ENCODE data around the gene ISM1. TPM values are rescaled to one million over a fixed set of nuclear protein-coding genes. Genes with fewer than 3 reads are reported as not detected.

The ISM1 gene
- total RNA-seq, 1 donor from 2014 or later = 0.36 TPM

- no peak for DNase-seq (ENCODE audit: low spot score, unreplicated experiment)
- no peaks in the 10 kb centered on the region for H3K4me1 Mint-ChIP-seq (ENCODE audit: low read depth)
- no peaks in the 10 kb centered on the region for H3K36me3 Mint-ChIP-seq (ENCODE audit: insufficient read depth)
- no peaks in the 10 kb centered on the region for H3K9me3 Mint-ChIP-seq (ENCODE audit: low read depth)
- no peak for TF ChIP-seq CTCF (IDR thresholded peaks at IDR 0.05; ENCODE audit: unreplicated experiment)
- H3K27me3 Mint-ChIP-seq = no peaks in the 10 kb centered on the region
- no peak overlapping the region for H3K4me3 Mint-ChIP-seq (ENCODE audit: low read depth)
- H3K27ac Mint-ChIP-seq = no peak overlapping the region
Measured at GRCh38 chr20:13236990-13237720, 16.1 kb downstream of the ISM1 start.

GRCh38 chr20:13238001-13238653 is 17.1 kb downstream of the ISM1 start:
- H3K9me3 Mint-ChIP-seq (ENCODE audit: low read depth) = no peaks in the 10 kb centered on the region
- H3K27ac Mint-ChIP-seq = no peak overlapping the region
- no peak overlapping the region for H3K4me3 Mint-ChIP-seq (ENCODE audit: low read depth)
- no peak for TF ChIP-seq CTCF (IDR thresholded peaks at IDR 0.05; ENCODE audit: unreplicated experiment)
- H3K27me3 Mint-ChIP-seq = no peaks in the 10 kb centered on the region
- no peaks in the 10 kb centered on the region for H3K36me3 Mint-ChIP-seq (ENCODE audit: insufficient read depth)
- DNase-seq (ENCODE audit: low spot score, unreplicated experiment) = no peak
- no peaks in the 10 kb centered on the region for H3K4me1 Mint-ChIP-seq (ENCODE audit: low read depth)

GRCh38 chr20:13243826-13244376 is 22.8 kb downstream of the ISM1 start:
- H3K4me3 Mint-ChIP-seq (ENCODE audit: low read depth) = no peak overlapping the region
- no peak for TF ChIP-seq CTCF (IDR thresholded peaks at IDR 0.05; ENCODE audit: unreplicated experiment)
- H3K4me1 Mint-ChIP-seq (ENCODE audit: low read depth) = peaks cover 3% of the 10 kb centered on the region
- DNase-seq (ENCODE audit: low spot score, unreplicated experiment) = no peak
- no peaks in the 10 kb centered on the region for H3K36me3 Mint-ChIP-seq (ENCODE audit: insufficient read depth)
- H3K27me3 Mint-ChIP-seq = no peaks in the 10 kb centered on the region
- no peaks in the 10 kb centered on the region for H3K9me3 Mint-ChIP-seq (ENCODE audit: low read depth)
- no peak overlapping the region for H3K27ac Mint-ChIP-seq

GRCh38 chr20:13245250-13245723 is 24.2 kb downstream of the ISM1 start:
- no peaks in the 10 kb centered on the region for H3K36me3 Mint-ChIP-seq (ENCODE audit: insufficient read depth)
- no peak overlapping the region for H3K4me3 Mint-ChIP-seq (ENCODE audit: low read depth)
- H3K9me3 Mint-ChIP-seq (ENCODE audit: low read depth) = no peaks in the 10 kb centered on the region
- no peak for TF ChIP-seq CTCF (IDR thresholded peaks at IDR 0.05; ENCODE audit: unreplicated experiment)
- no peak for DNase-seq (ENCODE audit: low spot score, unreplicated experiment)
- H3K27me3 Mint-ChIP-seq = no peaks in the 10 kb centered on the region
- peaks cover 3% of the 10 kb centered on the region for H3K4me1 Mint-ChIP-seq (ENCODE audit: low read depth)
- no peak overlapping the region for H3K27ac Mint-ChIP-seq

- Mint-ChIP-seq H3K27ac (no peak overlapping the region), H3K4me1 (ENCODE audit: low read depth) (no peaks in the 10 kb centered on the region), H3K36me3 (ENCODE audit: insufficient read depth) (no peaks in the 10 kb centered on the region), H3K27me3 (peaks cover 12% of the 10 kb centered on the region), H3K9me3 (ENCODE audit: low read depth) (no peaks in the 10 kb centered on the region), H3K4me3 (ENCODE audit: low read depth) (no peak overlapping the region)
- no peak for DNase-seq (ENCODE audit: low spot score, unreplicated experiment)
- TF ChIP-seq CTCF (IDR thresholded peaks at IDR 0.05; ENCODE audit: unreplicated experiment) = no peak
Measured at GRCh38 chr20:13249118-13249797, 28.2 kb downstream of the ISM1 start.

Data from progenitor cell of endocrine pancreas (in vitro differentiated cells).